Esophagus muscularis mucosa (tissue), 2 donors: ENCODE measurements around the gene CXorf66.

ENCODE experiments used
- POLR2A ChIP-seq: fragments of 450-650 bp; IDR thresholded peaks from one replicate; pipeline ENCODE4 v1.6.1; 2017; ENCODE audit warnings: antibody characterized with exemption, moderate library complexity, mild to moderate bottlenecking, low read depth
- POLR2AphosphoS5 ChIP-seq, 2 donors: sonication (generic); formaldehyde crosslinking; IDR thresholded peaks; one replicate each; pipeline ENCODE4 v1.6.1; 2017; ENCODE audit warnings: antibody characterized with exemption in 2 of 2

- TF ChIP-seq POLR2AphosphoS5 (IDR thresholded peaks at IDR 0.05) (no peak), POLR2A (no peak)
Observed at GRCh38 chrX:139932073-139932900, 33.0 kb downstream of the CXorf66 start.
